Activated T-helper 9 cell treated with anti-CD3 and anti-CD28 coated beads, Interleukin-2, amount 50 U/mL, for 16 hours (primary cell): ENCODE results near the gene FNDC3A.
"Not testable (repeated sequence)": the region's sequence is repeated elsewhere in the genome, so short reads cannot be mapped to it uniquely, and the experiment has no call there.

Experiments
- DNase-seq: peaks from one replicate; pipeline ENCODE4 v3.0.0-alpha.2; 2020; ENCODE audit warnings: low read depth

The FNDC3A gene

GRCh38 chr13:48976576-48977285 is 1.0 kb downstream of the FNDC3A start:
- DNase-seq: no peak

GRCh38 chr13:48977286-48977625 is 1.5 kb downstream of the FNDC3A start:
- no peak for DNase-seq

- DNase-seq: no peak
Measured at GRCh38 chr13:48977973-48978372, 2.3 kb downstream of the FNDC3A start.

- no peak for DNase-seq
Measured at GRCh38 chr13:48978942-48979601, 3.4 kb downstream of the FNDC3A start.

GRCh38 chr13:48979892-48980291 is 4.2 kb downstream of the FNDC3A start:
- no peak for DNase-seq

GRCh38 chr13:48983331-48983730 is 7.6 kb downstream of the FNDC3A start:
- no peak for DNase-seq

GRCh38 chr13:48985756-48986155 is 10.0 kb downstream of the FNDC3A start:
- DNase-seq: no peak

- DNase-seq: no peak
Measured at GRCh38 chr13:48990900-48991299, 15.2 kb downstream of the FNDC3A start.

GRCh38 chr13:48993150-48993549 is 17.4 kb downstream of the FNDC3A start:
- no peak for DNase-seq

GRCh38 chr13:48994706-48995105 is 19.0 kb downstream of the FNDC3A start:
- DNase-seq: no peak

- no peak for DNase-seq
Measured at GRCh38 chr13:48998641-48999292, 23.1 kb downstream of the FNDC3A start.

- no peak for DNase-seq
Measured at GRCh38 chr13:49000247-49000646, 24.5 kb downstream of the FNDC3A start.

GRCh38 chr13:49018986-49019635 is 43.4 kb downstream of the FNDC3A start:
- not testable (repeated sequence) for DNase-seq

- no peak for DNase-seq
Measured at GRCh38 chr13:49020328-49020727, 44.6 kb downstream of the FNDC3A start.

GRCh38 chr13:49020940-49021553 is 45.3 kb downstream of the FNDC3A start:
- DNase-seq: no peak

- no peak for DNase-seq
Measured at GRCh38 chr13:49021953-49022352, 46.2 kb downstream of the FNDC3A start.

GRCh38 chr13:49022472-49023144 is 46.9 kb downstream of the FNDC3A start:
- no peak for DNase-seq

- DNase-seq: no peak
Measured at GRCh38 chr13:49023431-49023830, 47.7 kb downstream of the FNDC3A start.

- DNase-seq: no peak
Measured at GRCh38 chr13:49026851-49027250, 51.1 kb downstream of the FNDC3A start.

- no peak for DNase-seq
Measured at GRCh38 chr13:49029570-49029969, 53.9 kb downstream of the FNDC3A start.

GRCh38 chr13:49030213-49030612 is 54.5 kb downstream of the FNDC3A start:
- DNase-seq: no peak

GRCh38 chr13:49040872-49041271 is 65.2 kb downstream of the FNDC3A start:
- DNase-seq: no peak
